ENCODE measurements around the gene GDAP2.

DNA sequence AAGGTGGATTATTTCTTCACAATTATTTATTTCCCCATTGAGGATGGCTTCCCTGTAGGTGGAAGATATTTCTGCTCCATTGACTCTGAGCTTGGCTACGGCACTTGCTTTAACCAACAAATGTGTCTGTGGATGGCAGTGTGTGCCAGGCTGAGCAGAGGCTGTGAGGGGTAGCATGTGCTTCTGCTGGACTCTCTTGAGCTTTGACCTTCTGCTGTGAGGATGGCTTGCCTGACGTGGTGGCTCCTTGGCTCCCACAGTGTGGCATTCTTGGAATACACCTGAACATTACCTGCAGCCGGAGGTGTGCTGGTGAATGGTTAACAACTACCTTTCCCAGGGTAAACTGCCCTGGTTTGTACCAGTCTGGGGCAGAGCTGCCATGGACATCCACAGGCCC is 47.0 kb upstream of the GDAP2 start:
- TF ChIP-seq TAF1 (conservative IDR thresholded peaks at IDR 0.05) = no peak
- TF ChIP-seq, protein P1, sequence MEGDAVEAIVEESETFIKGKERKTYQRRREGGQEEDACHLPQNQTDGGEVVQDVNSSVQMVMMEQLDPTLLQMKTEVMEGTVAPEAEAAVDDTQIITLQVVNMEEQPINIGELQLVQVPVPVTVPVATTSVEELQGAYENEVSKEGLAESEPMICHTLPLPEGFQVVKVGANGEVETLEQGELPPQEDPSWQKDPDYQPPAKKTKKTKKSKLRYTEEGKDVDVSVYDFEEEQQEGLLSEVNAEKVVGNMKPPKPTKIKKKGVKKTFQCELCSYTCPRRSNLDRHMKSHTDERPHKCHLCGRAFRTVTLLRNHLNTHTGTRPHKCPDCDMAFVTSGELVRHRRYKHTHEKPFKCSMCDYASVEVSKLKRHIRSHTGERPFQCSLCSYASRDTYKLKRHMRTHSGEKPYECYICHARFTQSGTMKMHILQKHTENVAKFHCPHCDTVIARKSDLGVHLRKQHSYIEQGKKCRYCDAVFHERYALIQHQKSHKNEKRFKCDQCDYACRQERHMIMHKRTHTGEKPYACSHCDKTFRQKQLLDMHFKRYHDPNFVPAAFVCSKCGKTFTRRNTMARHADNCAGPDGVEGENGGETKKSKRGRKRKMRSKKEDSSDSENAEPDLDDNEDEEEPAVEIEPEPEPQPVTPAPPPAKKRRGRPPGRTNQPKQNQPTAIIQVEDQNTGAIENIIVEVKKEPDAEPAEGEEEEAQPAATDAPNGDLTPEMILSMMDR (IDR thresholded peaks at IDR 0.05; ENCODE audit: low read depth, low read length, missing input control) = no peak
- TF ChIP-seq, protein P2, sequence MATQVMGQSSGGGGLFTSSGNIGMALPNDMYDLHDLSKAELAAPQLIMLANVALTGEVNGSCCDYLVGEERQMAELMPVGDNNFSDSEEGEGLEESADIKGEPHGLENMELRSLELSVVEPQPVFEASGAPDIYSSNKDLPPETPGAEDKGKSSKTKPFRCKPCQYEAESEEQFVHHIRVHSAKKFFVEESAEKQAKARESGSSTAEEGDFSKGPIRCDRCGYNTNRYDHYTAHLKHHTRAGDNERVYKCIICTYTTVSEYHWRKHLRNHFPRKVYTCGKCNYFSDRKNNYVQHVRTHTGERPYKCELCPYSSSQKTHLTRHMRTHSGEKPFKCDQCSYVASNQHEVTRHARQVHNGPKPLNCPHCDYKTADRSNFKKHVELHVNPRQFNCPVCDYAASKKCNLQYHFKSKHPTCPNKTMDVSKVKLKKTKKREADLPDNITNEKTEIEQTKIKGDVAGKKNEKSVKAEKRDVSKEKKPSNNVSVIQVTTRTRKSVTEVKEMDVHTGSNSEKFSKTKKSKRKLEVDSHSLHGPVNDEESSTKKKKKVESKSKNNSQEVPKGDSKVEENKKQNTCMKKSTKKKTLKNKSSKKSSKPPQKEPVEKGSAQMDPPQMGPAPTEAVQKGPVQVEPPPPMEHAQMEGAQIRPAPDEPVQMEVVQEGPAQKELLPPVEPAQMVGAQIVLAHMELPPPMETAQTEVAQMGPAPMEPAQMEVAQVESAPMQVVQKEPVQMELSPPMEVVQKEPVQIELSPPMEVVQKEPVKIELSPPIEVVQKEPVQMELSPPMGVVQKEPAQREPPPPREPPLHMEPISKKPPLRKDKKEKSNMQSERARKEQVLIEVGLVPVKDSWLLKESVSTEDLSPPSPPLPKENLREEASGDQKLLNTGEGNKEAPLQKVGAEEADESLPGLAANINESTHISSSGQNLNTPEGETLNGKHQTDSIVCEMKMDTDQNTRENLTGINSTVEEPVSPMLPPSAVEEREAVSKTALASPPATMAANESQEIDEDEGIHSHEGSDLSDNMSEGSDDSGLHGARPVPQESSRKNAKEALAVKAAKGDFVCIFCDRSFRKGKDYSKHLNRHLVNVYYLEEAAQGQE (IDR thresholded peaks at IDR 0.05) = no peak
- TF ChIP-seq NR2F2 (IDR thresholded peaks at IDR 0.05) = no peak
- no peak for TF ChIP-seq RXRA (IDR thresholded peaks at IDR 0.05)
- no peak for TF ChIP-seq SP1 (IDR thresholded peaks at IDR 0.05)
- TF ChIP-seq RAD21 (IDR thresholded peaks at IDR 0.05) = no peak
- TF ChIP-seq EGR1 (IDR thresholded peaks at IDR 0.05; ENCODE audit: low read depth in 2 of 2) = no peak
- TF ChIP-seq, protein P3, sequence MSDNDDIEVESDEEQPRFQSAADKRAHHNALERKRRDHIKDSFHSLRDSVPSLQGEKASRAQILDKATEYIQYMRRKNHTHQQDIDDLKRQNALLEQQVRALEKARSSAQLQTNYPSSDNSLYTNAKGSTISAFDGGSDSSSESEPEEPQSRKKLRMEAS (IDR thresholded peaks at IDR 0.05) = no peak
- no peak for TF ChIP-seq GABPA (IDR thresholded peaks at IDR 0.05 in 1 of 2, conservative IDR thresholded peaks at IDR 0.05 in 1 of 2)
- TF ChIP-seq FOXA1 (IDR thresholded peaks at IDR 0.05) = no peak
